Tibial nerve (tissue), 4 donors: Measurements from ENCODE around the gene TMEM132C. TPM values are rescaled to one million over a fixed set of nuclear protein-coding genes. Genes with fewer than 3 reads are reported as not detected.

Experiments
- DNase-seq, 2 donors: peaks; one replicate each; pipeline ENCODE4 v3.0.0-alpha.2; 2019; ENCODE audit warnings: low spot score in 2 of 2
- H3K27ac ChIP-seq, 4 donors: fragments of 200-600 bp; sonication (generic) in 3 of 4; one replicate each; pipeline ENCODE4 v1.5.1; 2017 to 2019; ENCODE audit warnings: mild to moderate bottlenecking in 1 of 4
- H3K27me3 ChIP-seq, 2 donors: fragments of 200-600 bp; sonication (generic) in 1 of 2; one replicate each; pipeline versions ENCODE4 v1.5.1 to v1.6.0; 2017 to 2019
- H3K36me3 ChIP-seq, 3 donors: fragments of 200-600 bp; sonication (generic); one replicate each; pipeline ENCODE4 v1.5.1; 2018 to 2019
- H3K4me1 ChIP-seq, 4 donors: fragments of 200-600 bp; sonication (generic) in 3 of 4; one replicate each; pipeline ENCODE4 v1.5.1; 2017 to 2019
- H3K4me3 ChIP-seq, 4 donors: fragments of 200-600 bp; sonication (generic) in 3 of 4; one replicate each; pipeline ENCODE4 v1.5.1; 2017 to 2019; ENCODE audit warnings: mild to moderate bottlenecking in 1 of 4, moderate library complexity in 1 of 4
- H3K9me3 ChIP-seq, 4 donors: fragments of 200-600 bp; sonication (generic) in 3 of 4; one replicate each; pipeline ENCODE4 v1.5.1; 2017 to 2019
- CTCF ChIP-seq, 5 experiments: fragments of 200-600 bp in 3 of 5; fragments of 450-650 bp in 2 of 5; sonication (generic) in 3 of 5; IDR thresholded peaks; one replicate each; pipeline ENCODE4 v1.5.1; 2016 to 2019; ENCODE audit warnings: antibody characterized with exemption in 5 of 5, mild to moderate bottlenecking in 3 of 5, moderate library complexity in 2 of 5
- EP300 ChIP-seq, 2 donors: sonication (generic); formaldehyde crosslinking; IDR thresholded peaks; one replicate each; pipeline ENCODE4 v1.6.1; 2017; ENCODE audit warnings: antibody characterized with exemption in 2 of 2, mild to moderate bottlenecking in 1 of 2
- POLR2A ChIP-seq, 2 donors: fragments of 450-650 bp; IDR thresholded peaks; one replicate each; pipeline ENCODE4 v1.6.1; 2017; ENCODE audit warnings: antibody characterized with exemption in 2 of 2, mild to moderate bottlenecking in 2 of 2, moderate library complexity in 2 of 2
- WGBS, 2 donors: methylation state at CpG; one replicate each; pipeline ENCODE4 v1.1.5; 2018; 5-methylcytosine and 5-hydroxymethylcytosine counted together
- total RNA-seq, 4 donors: library from RNA; depleted of rRNA; stranded (reverse); fragments of >200 nt; gene quantifications; one replicate each; pipeline ENCODE4 v1.1.0, GENCODE V29; 2016

The TMEM132C gene
- total RNA-seq, 4 donors from 2014 or later = 8.2 to 17.4 (median 12.4) TPM

- Histone ChIP-seq H3K27me3 (no peaks in the 10 kb centered on the region), H3K4me1 (no peaks in the 10 kb centered on the region), H3K27ac (no peak overlapping the region), H3K36me3 (no peaks in the 10 kb centered on the region), H3K9me3 (peaks cover 0 to 22% (median 2%) of the 10 kb centered on the region in 4 donors), H3K4me3 (no peak overlapping the region)
- DNase-seq = peak in 1 of 2 donors; percentile 42
- peak; percentile 42 to 76 (median 47) for TF ChIP-seq CTCF (IDR thresholded peaks at IDR 0.05)
- TF ChIP-seq POLR2A (IDR thresholded peaks at IDR 0.05) = no peak
- TF ChIP-seq EP300 (IDR thresholded peaks at IDR 0.05) = no peak
- WGBS, 2 donors = 6 to 9% methylated on average over 5 of the region's 5 CpGs
These were observed 7.4 kb upstream of the TMEM132C start for GRCh38 chr12:128259556-128260070.

- Histone ChIP-seq H3K36me3 (no peaks in the 10 kb centered on the region), H3K4me3 (no peak overlapping the region), H3K9me3 (peaks cover 0 to 16% (median 0%) of the 10 kb centered on the region in 4 donors), H3K27me3 (peaks cover 0 to 12% of the 10 kb centered on the region in 2 donors), H3K4me1 (peaks cover 0 to 6% (median 0%) of the 10 kb centered on the region in 4 donors), H3K27ac (no peak overlapping the region)
- WGBS, 2 donors = 90 to 98% methylated on average over 3 of the region's 3 CpGs
- no peak for DNase-seq
- TF ChIP-seq EP300 (IDR thresholded peaks at IDR 0.05) = no peak
- TF ChIP-seq CTCF (IDR thresholded peaks at IDR 0.05) = no peak
- no peak for TF ChIP-seq POLR2A (IDR thresholded peaks at IDR 0.05)
These were observed 5.2 kb upstream of the TMEM132C start for GRCh38 chr12:128261757-128262156.

GRCh38 chr12:128265566-128265965 lies 1.4 kb upstream of the TMEM132C start:
- no peak for DNase-seq
- Histone ChIP-seq H3K9me3 (peaks cover 0 to 12% (median 0%) of the 10 kb centered on the region in 4 donors), H3K27me3 (peaks cover 0 to 41% of the 10 kb centered on the region in 2 donors), H3K4me1 (peaks cover 0 to 27% (median 0%) of the 10 kb centered on the region in 4 donors), H3K27ac (no peak overlapping the region), H3K36me3 (no peaks in the 10 kb centered on the region), H3K4me3 (no peak overlapping the region)
- WGBS, 2 donors = 15 to 25% methylated on average over 7 of the region's 7 CpGs
- TF ChIP-seq CTCF (IDR thresholded peaks at IDR 0.05) (no peak), EP300 (IDR thresholded peaks at IDR 0.05) (no peak), POLR2A (IDR thresholded peaks at IDR 0.05) (no peak)

- Histone ChIP-seq H3K27me3 (peaks cover 0 to 45% of the 10 kb centered on the region in 2 donors), H3K4me1 (peaks cover 0 to 27% (median 0%) of the 10 kb centered on the region in 4 donors), H3K9me3 (peaks cover 0 to 12% (median 0%) of the 10 kb centered on the region in 4 donors), H3K36me3 (no peaks in the 10 kb centered on the region), H3K4me3 (peak overlapping the region in 2 of 4 donors; percentile 23 to 58), H3K27ac (no peak overlapping the region)
- TF ChIP-seq POLR2A (IDR thresholded peaks at IDR 0.05) (no peak), CTCF (IDR thresholded peaks at IDR 0.05) (no peak), EP300 (IDR thresholded peaks at IDR 0.05) (no peak)
- WGBS, 2 donors = 10 to 13% methylated on average over 11 to 12 of the region's 12 CpGs
- DNase-seq = no peak
These were observed 884 bp upstream of the TMEM132C start for GRCh38 chr12:128266086-128266485.

GRCh38 chr12:128266541-128267130 lies 334 bp upstream of the TMEM132C start:
- Histone ChIP-seq H3K4me3 (peak overlapping the region in 3 of 4 donors; percentile 23 to 58 (median 29)), H3K27ac (no peak overlapping the region), H3K36me3 (no peaks in the 10 kb centered on the region), H3K9me3 (peaks cover 0 to 12% (median 0%) of the 10 kb centered on the region in 4 donors), H3K4me1 (peaks cover 0 to 27% (median 0%) of the 10 kb centered on the region in 4 donors), H3K27me3 (peaks cover 0 to 45% of the 10 kb centered on the region in 2 donors)
- 1% methylated on average over 18 to 51 of the region's 58 CpGs for WGBS, 2 donors
- no peak for DNase-seq
- no peak for TF ChIP-seq POLR2A (IDR thresholded peaks at IDR 0.05)
- no peak for TF ChIP-seq EP300 (IDR thresholded peaks at IDR 0.05)
- no peak for TF ChIP-seq CTCF (IDR thresholded peaks at IDR 0.05)
